Measurements from ENCODE around the gene GPR35. TPM values are rescaled to one million over a fixed set of nuclear protein-coding genes. Genes with fewer than 3 reads are reported as not detected.

Gene GPR35
- polyA plus RNA-seq, 1 donor (not counting 4 experiments of a cell fraction or from before 2014, with no cell fraction given) = 0.04 TPM

DNA sequence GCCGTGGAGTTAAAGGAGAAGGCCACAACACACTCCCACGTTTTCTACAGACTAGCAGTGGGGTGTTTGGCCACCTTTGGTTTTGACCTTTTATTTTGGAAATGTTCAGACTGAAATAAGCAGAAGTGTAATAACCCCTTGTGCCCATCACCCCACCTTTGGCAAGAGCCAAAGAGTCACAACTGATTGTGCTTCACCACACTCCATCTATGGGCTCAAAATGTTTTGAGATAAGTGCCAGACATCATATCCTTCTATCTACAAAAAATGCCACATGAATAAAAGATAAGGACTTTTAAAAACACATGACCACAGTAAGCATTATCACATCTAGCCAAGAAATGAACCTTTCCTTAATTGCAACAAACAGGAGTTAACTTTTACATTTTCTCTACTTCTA is 9.9 kb upstream of the GPR35 start:
- H2AFZ ChIP-seq (ENCODE audit: control insufficient read depth, low read length) = no peak overlapping the region
- dilution Hi-C loops (cut with MboI; ENCODE audit: extremely low pct_ligation_motif_present, low sequenced_read_pairs) = no loop called here
- FAIRE-seq (no peak), DNase-seq (ENCODE audit: low read depth, low spot score) (no peak)
- H3K4me2 ChIP-seq (ENCODE audit: control insufficient read depth, extremely low read depth, insufficient read depth, low read depth, low read length) = no peak overlapping the region
- no peak for TF ChIP-seq EZH2 (IDR thresholded peaks at IDR 0.05; ENCODE audit: low read length)
- TF ChIP-seq, protein P1, sequence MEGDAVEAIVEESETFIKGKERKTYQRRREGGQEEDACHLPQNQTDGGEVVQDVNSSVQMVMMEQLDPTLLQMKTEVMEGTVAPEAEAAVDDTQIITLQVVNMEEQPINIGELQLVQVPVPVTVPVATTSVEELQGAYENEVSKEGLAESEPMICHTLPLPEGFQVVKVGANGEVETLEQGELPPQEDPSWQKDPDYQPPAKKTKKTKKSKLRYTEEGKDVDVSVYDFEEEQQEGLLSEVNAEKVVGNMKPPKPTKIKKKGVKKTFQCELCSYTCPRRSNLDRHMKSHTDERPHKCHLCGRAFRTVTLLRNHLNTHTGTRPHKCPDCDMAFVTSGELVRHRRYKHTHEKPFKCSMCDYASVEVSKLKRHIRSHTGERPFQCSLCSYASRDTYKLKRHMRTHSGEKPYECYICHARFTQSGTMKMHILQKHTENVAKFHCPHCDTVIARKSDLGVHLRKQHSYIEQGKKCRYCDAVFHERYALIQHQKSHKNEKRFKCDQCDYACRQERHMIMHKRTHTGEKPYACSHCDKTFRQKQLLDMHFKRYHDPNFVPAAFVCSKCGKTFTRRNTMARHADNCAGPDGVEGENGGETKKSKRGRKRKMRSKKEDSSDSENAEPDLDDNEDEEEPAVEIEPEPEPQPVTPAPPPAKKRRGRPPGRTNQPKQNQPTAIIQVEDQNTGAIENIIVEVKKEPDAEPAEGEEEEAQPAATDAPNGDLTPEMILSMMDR (optimal IDR thresholded peaks at IDR 0.05 in 1 of 3, IDR thresholded peaks at IDR 0.05 in 1 of 3, conservative IDR thresholded peaks at IDR 0.05 in 1 of 3; ENCODE audit: extremely low read depth in 1 of 3, insufficient read depth in 2 of 3, low read length in 3 of 3) = no peak
- no peaks in the 10 kb centered on the region for H3K36me3 ChIP-seq (ENCODE audit: control insufficient read depth in 2 of 2, extremely low read depth in 1 of 2, insufficient read depth in 2 of 2, low read length in 2 of 2)
- H4K20me1 ChIP-seq (ENCODE audit: control insufficient read depth, extremely low read depth, insufficient read depth, low read length) = no peaks in the 10 kb centered on the region
- H3K9me1 ChIP-seq (ENCODE audit: control insufficient read depth, extremely low read depth, insufficient read depth, low read length) = no peaks in the 10 kb centered on the region
- H3K27me3 ChIP-seq (ENCODE audit: control insufficient read depth, extremely low read depth, insufficient read depth, low read length) = no peaks in the 10 kb centered on the region
- H3K9me3 ChIP-seq (ENCODE audit: control insufficient read depth, low read depth, low read length) = no peaks in the 10 kb centered on the region
- no peak overlapping the region for H3K9ac ChIP-seq (ENCODE audit: control insufficient read depth, extremely low read depth, insufficient read depth, low read length)
- H3K27ac ChIP-seq (ENCODE audit: control insufficient read depth, insufficient read depth, low read length) = no peak overlapping the region
- no peak overlapping the region for H3K4me3 ChIP-seq (ENCODE audit: control insufficient read depth in 2 of 3, extremely low read depth in 1 of 3, insufficient read depth in 2 of 3, low read depth in 1 of 3, low read length in 3 of 3)
- no peaks in the 10 kb centered on the region for H3K79me2 ChIP-seq (ENCODE audit: control insufficient read depth, insufficient read depth, low read length)
- no peaks in the 10 kb centered on the region for H3K4me1 ChIP-seq (ENCODE audit: control insufficient read depth, extremely low read depth, insufficient read depth, low read length)

DNA sequence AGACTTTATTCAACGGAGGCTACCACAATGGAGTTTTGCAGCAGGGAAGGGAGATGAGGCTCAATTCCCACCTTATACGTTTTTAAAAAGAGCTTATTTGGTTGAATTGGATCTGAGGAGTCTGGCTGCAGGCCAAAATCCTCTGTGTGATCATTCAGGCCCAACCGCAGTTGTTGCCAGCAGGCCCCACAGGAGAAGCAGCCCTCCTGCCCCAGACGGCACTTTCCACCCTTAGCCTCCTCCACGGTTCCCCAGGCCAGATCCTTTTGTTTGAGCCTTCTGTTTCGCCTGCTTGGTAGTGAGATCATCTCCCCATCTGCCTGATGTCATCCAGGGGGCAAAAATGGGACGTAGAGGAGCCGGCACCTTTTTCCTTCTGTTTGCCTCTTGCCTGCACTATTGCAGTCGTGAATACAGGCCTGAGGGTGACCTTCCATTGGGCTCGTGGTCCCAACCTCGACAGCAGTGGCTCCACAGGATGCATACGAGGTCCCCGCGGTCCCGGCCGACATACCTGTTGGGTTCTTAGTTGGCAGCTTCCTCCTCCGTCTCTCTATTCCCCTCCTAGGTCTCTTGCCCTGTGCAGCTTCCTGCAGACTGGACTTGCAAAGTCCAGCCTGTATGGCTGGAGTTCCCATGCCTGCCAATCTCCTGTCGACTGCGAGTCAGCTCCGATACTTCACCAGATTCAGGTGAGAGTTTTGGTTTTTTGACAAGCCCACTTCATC is 9.3 kb upstream of the GPR35 start:
- Histone ChIP-seq H3K9me3 (ENCODE audit: control insufficient read depth, low read depth, low read length) (no peaks in the 10 kb centered on the region), H3K9me1 (ENCODE audit: control insufficient read depth, extremely low read depth, insufficient read depth, low read length) (no peaks in the 10 kb centered on the region), H3K27me3 (ENCODE audit: control insufficient read depth, extremely low read depth, insufficient read depth, low read length) (no peaks in the 10 kb centered on the region), H4K20me1 (ENCODE audit: control insufficient read depth, extremely low read depth, insufficient read depth, low read length) (no peaks in the 10 kb centered on the region), H3K4me2 (ENCODE audit: control insufficient read depth, extremely low read depth, insufficient read depth, low read depth, low read length) (no peak overlapping the region), H3K36me3 (ENCODE audit: control insufficient read depth in 2 of 2, extremely low read depth in 1 of 2, insufficient read depth in 2 of 2, low read length in 2 of 2) (no peaks in the 10 kb centered on the region), H3K4me1 (ENCODE audit: control insufficient read depth, extremely low read depth, insufficient read depth, low read length) (no peaks in the 10 kb centered on the region), H3K27ac (ENCODE audit: control insufficient read depth, insufficient read depth, low read length) (no peak overlapping the region), H2AFZ (ENCODE audit: control insufficient read depth, low read length) (no peak overlapping the region), H3K9ac (ENCODE audit: control insufficient read depth, extremely low read depth, insufficient read depth, low read length) (no peak overlapping the region), H3K4me3 (ENCODE audit: control insufficient read depth in 2 of 3, extremely low read depth in 1 of 3, insufficient read depth in 2 of 3, low read depth in 1 of 3, low read length in 3 of 3) (no peak overlapping the region), H3K79me2 (ENCODE audit: control insufficient read depth, insufficient read depth, low read length) (no peaks in the 10 kb centered on the region)
- no peak for FAIRE-seq
- DNase-seq (ENCODE audit: low read depth, low spot score) = no peak
- dilution Hi-C loops (cut with MboI; ENCODE audit: extremely low pct_ligation_motif_present, low sequenced_read_pairs) = no loop called here
- TF ChIP-seq EZH2 (IDR thresholded peaks at IDR 0.05; ENCODE audit: low read length) = no peak
- TF ChIP-seq, protein P1 (optimal IDR thresholded peaks at IDR 0.05 in 1 of 3, IDR thresholded peaks at IDR 0.05 in 1 of 3, conservative IDR thresholded peaks at IDR 0.05 in 1 of 3; ENCODE audit: extremely low read depth in 1 of 3, insufficient read depth in 2 of 3, low read length in 3 of 3) = no peak
